Stimulated activated CD8-positive, alpha-beta memory T cell treated with anti-CD3 and anti-CD28 coated beads, Interleukin-4, amount 100 ng/mL, for 4 hours (primary cell): ENCODE data around the gene MDN1.
"Not testable (repeated sequence)": the region's sequence is repeated elsewhere in the genome, so short reads cannot be mapped to it uniquely, and the experiment has no call there.

ENCODE experiments used
- DNase-seq, 2 donors: peaks; one replicate each; pipeline ENCODE4 v3.0.0-alpha.2; 2020; ENCODE audit warnings: low read depth in 2 of 2, low spot score in 1 of 2

Gene MDN1

DNA sequence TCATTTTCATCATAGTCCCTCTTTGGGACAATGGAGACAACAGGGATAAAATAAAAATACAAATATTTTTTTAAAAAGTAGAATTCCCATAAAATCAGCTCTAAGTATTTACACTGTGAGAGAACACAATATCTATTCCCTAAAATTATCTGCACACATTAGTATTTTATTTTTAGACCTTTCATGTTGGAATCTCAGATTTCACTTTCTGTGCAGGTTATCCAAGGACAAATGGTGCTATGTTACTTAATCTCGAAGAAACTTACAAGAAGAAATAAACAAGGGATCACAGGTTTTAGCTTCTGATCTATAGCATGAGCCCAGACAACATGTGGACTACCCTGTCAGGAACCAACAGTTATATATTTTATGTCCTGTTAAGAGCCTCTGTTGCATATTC is 158.0 kb downstream of the MDN1 start:
- DNase-seq: no peak

DNA sequence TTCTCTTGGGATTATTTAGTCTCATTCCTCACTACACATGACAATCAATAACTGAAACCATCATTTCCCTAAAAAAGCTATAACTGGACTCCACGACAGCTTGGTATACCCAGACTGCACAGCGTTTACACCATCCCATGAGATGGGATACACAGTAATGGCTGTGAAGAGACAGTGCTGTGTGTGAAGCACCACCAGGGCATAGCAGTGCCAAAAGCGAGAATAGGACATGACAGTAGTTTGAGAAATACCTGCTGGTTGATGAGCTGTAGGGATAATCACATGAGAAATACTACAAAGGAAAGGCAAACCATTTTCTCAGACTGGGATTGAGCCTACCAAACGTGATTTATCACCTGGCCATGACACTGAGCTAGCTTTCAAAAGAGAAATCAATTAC is 158.6 kb downstream of the MDN1 start:
- no peak for DNase-seq

DNA sequence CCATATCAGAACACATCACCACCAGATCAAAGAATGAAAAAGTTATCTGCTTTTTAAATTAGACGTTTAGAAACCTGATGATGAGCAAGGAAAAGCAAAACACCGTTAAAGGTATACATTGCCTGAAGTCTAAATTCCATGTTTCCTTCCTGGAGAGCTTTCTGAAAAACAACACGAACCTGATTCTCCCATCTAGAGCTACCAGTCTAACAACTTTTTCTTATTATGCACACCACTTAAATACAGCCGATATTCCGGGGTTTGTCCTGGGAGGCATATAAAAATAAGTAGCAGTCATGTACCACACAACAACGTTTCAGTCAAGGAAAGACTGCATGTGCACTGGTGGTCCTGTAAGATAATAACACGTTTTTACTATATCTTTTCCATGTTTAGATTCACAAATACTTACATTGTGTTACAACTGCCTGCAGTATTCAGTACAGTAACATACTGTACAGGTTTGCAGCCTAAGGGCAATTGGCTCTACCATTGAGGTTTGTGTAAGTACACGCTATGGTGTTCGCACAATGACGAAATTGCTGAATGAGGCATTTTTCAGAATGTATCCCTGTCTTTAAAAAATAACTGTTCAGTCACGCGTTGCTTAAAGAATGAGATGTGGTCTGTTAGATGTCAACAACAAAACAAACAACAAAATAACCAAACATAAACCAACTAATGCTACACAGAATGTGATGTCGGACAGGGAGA is 162.0 kb downstream of the MDN1 start:
- DNase-seq: no peak

DNA sequence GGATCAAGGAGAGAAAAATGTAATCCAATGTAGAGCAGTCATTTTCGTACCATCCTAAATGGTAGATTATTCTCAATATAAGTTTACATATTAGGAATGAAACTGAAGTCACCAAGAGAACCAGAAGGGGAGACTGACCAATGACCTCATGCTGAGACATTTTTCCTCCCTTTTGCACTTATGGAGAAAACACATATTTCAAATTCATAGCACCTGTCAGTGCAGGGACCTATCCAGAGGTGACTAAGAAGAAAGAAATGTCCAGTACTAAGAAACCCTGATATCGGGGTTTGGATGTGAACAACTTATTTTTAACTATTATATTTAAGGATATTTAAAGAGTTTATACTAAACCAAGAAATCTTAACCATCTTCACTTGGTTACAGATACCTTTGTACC is 164.5 kb downstream of the MDN1 start:
- DNase-seq: no peak

DNA sequence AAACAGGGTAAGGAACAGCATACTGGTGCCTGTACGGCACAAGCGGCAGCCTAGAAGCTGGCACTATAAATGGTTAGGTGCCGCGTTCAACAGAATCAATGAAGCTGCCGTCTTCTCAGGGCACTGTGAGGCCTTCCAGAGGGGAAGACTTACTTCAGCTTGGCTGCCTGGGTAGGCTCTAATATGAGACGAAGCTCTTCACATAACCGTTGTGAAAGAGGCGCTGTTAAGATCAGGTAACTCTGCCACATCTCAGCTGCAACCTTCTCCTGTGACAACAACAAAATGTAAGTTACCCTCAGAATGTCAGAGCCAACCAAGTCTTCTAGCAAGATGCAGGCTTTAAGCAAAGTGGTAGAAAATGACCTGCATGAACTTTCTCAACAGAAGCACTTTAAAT is 169.0 kb downstream of the MDN1 start:
- DNase-seq: no peak

DNA sequence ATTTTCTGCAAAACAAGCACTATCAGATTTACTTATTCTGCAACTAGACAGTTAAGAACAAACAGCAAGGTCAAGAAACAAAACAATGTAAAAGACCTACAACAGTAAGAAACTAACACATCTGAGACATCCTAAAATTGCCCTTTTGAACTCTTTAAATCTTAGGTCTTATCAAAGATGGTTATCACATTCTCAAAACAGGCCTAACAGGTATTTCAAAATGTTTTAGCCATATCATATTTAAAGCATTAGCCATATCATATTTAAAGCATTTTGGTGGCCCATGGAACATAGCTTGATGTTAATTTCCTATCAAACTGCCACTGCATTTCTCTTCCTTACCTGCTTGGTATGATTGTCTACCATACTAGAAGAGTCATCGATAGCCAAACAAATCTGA is 169.9 kb downstream of the MDN1 start:
- DNase-seq: no peak

DNA sequence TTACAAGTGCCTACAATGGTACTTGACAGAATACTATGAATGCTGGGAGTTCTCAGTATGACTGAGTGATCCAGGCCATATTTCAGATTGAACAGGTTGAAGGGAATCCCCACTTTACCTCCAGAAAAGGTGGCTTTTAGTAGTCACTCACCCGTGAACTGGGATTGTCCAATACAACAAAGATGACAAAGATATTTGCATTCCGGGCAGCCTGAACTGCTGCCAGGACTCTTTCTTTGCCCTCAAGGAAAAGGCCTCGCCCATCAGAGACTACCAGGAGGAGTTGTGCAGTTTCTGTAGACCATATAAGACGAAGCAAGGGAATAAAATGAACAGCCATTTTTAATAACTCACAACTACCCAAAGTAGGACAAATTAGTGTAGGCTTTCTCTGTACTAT is 174.7 kb downstream of the MDN1 start:
- no peak for DNase-seq

DNA sequence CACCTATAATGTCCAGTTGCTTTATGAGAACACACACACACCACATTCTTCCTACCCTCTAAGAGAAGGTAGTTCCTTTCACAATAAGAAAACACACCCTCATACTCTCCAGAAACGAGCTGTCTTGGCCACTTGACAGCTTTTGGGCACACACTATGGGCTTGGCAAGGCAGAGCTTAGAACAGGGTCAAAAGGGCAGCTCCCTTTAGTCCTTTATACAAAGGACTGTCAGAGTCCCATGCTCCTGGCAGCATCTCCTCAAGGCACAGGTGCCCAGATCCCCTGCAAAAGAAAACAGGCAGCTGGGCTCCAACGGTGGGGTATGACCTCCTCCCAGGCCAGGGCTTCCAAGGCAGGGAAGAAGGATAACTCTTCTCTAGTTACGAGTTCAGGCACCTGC is 176.2 kb downstream of the MDN1 start:
- no peak for DNase-seq

DNA sequence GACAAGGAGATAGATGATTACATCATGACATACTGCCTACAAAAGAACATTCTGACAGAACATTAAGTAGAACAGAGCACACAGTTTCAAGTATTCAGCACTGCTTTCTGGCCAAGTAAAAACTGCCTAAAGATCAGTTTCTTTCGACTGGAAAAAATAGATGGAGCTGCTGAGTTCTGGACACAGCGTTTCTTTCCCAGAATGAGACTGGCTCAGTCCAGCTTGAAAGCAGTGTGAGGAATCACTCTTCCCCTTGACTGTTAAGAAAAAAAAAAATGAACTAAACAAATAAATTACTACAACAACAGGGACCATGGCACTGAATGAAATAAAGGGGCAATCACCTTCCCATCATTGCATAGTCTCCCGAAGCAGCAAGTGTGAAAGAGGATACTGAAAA is 176.6 kb downstream of the MDN1 start:
- DNase-seq: no peak

DNA sequence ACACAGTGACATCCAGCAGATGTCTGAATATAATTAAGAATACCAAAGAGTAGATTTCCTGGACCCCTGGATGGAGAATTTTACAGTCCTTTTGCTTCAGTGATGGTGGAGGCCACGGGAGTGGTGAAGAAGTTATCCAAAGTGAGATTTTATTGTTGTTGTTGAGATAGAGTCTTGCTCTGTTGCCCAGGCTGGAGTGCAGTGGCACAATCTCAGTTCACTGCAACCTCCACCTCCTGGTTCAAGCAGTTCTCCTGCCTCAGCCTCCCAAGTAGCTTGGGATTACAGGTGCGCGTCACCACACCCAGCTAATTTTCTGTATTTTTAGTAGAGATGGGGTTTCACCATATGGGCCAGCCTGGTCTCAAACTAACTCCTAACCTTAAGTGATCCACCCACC is 178.0 kb downstream of the MDN1 start:
- DNase-seq: not testable (repeated sequence)

DNA sequence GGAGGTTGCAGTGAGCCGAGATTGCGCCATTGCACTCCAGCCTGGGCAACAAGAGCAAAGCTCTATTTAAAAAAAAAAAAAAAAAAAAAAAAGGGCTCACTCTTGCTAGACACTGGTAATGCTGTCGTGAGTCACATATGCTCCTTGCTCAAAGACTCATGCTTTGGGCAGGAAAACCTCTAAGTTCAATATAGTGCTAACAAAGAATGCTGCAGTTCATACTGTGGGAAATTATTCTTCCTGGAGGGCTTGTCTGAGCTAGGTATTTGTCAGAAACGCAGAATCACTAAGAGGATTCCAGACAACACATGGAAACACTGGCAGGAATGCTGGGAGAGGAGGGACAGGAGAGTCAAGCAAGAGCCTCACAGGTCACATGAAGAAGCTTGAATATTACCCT is 178.8 kb downstream of the MDN1 start:
- no peak for DNase-seq

DNA sequence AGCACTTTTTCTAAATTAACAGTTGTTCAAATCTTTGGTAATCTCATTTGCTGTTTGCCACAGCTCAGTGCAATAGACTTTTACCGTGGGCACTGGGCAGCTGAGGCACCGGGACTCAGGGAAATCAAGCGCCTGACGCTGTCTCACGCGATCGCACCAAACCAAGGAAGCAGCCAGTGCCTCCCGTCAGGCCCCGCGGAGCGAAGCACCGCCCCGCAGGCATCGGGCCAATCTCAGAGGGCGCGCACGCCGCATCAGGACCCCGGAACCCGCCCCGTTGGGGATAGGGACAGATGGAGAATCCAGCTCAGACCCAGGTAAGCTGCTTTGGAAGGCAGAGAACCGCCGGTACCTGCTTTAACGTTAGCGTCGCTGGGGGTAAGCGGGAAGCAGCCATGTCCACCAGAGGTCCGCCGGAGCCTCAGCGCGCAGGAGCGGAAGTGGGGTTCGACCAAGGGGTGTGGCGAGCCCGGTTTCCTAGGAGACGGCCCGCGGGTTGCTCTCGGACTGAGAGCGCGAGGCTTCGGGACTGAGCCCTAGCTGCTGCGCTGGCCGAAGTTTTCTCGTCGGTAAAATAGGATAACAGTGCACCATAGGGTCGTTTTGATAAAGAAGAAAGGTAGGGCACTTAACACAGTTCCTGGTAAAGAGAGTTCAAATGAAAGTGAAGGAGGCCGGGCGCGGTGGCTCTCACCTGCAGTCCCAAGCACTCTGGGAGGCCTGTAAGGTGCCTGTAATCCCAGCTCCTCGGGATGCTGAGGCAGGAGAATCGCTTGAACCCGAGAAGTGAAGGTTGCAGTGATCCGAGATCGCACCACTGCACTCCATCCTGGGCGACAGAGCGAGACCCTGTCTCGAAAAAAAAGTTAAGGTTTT is 181.0 kb downstream of the MDN1 start, which contains the start of gene LYRM2:
Gene LYRM2 (minus strand): TSS at position 428 of the 876 bp plus-strand sequence. CDS start 31 bp downstream, at position 397.
- peak; percentile 76 to 81 for DNase-seq

DNA sequence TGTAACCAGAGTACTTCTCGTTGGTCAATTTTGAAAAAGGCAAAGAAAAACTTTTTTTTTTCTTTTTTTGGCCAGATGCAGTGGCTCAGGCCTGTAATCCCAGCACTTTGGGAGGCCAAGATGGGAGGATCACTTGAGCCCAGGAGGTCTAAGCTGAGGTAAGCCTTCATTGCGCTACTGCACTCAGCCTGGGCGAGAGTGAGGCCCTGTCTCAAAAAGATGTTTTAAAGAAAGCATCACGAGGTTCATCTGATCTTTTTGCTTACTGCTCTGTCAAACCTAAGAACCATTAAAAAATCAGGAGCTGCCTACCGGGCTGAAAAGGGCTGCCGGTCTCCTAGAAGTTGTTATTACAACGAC is 181.7 kb downstream of the MDN1 start:
- DNase-seq: no peak

DNA sequence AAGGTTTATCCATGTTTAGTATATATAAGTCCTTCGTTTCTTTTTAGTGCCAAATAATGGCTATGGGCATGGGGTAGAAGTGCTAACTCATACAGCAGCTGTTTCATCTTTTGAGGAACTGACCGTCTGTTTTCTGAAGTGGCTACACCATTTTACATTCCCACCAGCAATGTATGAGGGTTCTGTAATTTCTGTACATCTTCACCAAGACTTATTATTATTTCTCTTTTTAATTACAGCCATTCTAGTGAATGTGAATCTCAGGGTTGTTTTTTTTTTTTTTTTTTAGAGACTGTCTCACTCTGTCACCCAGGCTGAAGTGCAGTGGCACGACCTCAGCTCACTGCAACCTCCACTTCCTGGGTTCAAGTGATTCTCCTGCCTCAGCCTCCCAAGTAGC is 183.2 kb downstream of the MDN1 start:
- DNase-seq: not testable (repeated sequence)

DNA sequence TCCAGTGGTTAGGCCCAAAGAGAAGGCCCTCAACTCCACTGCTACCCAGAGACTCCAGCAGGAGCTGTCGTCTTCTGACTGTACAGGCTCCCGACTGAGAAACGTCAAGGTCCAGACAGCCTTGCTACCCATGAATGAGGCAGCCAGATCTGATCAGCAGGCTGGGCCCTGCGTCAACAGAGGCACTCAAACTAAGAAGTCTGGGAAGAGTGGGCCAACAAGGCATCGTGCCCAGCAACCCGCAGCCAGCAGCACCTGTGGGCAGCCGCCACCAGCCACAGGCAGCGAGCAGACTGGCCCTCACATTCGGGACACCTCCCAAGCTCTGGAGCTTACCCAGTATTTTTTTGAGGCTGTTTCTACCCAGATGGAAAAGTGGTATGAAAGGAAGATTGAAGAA is 189.1 kb downstream of the MDN1 start:
- no peak for DNase-seq

DNA sequence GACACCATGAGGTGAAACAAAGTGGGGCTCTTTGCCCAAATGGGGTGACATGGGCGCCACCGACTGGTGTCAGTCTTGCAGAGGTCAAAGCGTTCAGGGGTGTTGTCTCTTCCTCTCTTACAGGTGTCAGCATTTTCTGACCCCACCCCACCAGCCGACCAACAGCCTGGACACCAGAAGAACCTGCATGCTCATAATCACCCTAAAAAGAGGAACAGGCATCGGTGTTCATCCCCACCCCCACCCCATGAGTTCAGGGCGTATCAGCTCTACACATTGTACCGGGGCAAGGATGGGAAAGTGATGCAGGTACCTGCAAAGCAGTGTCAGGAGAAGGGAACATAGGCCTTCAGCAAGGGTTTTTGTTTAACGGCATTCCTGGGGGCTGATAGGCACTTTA is 195.8 kb downstream of the MDN1 start:
- DNase-seq: no peak

DNA sequence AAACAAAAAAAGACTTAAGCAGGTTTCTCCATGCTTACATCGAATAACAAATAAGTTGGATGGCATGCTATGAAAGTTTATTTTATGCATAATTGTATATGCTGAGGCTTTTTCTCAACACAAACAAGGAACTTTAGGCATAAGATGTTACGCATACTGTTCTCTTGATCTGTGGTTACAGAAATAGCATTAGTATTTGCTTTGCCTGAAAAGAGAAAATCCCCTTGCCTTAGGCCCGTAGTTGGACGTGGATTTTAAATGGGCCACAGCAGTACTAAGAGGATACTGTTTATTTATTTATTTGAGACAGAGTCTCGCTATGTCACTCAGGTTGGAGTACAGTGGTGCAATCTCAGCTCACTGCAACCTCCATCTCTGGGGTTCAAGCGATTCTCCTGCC is 200.0 kb downstream of the MDN1 start:
- no peak for DNase-seq

DNA sequence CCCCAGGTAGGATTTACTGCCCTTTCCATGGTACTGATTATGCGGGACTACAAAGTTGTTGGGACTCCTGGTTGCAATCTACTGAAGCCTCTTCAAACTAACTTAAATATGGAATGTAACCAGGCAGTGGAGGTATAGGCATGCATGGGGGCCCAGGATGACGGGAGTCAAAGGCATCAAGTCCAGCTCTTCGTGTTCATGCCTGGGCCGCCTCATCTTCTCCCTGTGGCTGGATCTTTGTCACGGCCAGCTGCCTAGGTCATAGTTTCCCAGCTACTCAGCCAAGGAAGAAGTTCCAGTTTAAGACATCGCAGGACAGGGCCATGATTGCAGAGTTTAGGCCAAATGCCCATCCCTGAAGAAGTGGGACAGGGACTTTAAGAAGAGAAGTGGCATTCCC is 201.6 kb downstream of the MDN1 start:
- DNase-seq: no peak

DNA sequence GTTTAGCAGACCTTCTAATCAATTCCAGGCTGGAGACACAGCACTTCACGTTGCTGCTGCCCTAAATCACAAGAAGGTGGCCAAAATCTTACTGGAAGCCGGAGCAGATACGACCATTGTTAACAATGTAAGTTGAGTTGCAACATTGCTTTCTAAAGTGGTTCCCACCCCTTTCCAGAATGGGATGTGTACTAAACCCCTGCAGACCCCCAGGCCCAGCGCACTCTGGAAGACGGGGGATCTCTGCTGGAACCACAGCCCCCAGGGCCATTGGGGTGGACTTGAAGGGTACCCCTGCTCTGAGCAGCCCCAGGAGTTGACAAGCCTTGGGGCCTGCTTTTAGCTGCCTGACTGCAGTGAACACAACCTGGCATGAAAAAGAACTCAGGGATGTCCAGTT is 203.1 kb downstream of the MDN1 start:
- DNase-seq: no peak

DNA sequence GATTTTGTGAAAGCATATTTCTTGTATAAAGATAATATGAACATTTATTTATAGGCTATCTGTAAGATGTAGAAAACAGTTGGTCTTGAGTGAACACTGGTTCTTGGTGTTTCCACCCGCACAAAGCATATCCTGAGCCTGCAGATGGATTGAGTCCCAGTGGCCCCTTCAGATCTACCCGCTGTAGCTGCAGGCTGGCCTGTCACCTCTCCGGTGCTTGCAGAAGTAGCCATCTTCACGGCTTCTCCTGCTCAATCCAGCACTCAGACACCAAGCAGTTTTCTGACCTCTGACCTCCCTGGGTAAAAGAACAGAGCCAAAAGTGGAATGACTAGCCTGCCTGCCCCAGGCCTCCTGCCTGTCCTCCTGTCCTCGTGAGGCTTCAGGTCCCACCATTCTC is 203.7 kb downstream of the MDN1 start:
- DNase-seq: no peak

DNA sequence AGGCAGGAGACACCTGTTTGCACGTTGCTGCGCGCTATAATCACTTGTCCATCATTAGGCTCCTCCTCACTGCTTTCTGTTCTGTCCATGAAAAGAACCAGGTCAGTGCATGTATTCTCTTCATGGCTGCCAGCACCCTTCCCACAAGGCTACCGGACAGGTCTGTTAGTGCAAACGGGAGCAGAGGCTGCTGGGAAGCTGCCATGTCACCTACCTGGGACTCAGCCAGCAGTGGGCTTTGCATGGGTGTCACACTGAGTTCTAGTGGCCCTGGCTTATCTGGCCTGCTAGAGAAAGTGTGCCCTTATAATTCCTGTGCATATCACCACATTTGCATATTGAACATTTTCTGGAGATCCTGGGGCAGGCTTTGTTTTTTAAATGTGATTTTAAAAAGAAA is 205.8 kb downstream of the MDN1 start:
- no peak for DNase-seq

DNA sequence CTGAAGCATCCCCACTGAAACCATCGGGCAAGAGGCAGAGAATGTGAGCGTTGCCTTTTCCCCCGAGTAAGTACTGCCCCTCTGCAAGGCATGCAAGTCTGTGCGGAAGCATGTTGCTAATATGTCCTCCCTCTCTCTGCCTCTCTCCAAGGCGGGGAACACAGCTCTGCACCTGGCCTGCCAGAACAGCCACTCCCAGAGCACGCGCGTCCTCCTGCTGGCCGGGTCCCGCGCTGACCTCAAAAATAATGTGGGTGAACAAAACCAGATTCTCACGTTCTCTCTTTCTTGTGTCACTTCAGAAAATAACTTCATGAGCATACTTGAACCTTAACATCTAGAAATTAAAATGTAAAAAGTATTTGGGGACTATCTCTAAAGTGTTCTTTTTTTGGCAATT is 207.5 kb downstream of the MDN1 start:
- no peak for DNase-seq

DNA sequence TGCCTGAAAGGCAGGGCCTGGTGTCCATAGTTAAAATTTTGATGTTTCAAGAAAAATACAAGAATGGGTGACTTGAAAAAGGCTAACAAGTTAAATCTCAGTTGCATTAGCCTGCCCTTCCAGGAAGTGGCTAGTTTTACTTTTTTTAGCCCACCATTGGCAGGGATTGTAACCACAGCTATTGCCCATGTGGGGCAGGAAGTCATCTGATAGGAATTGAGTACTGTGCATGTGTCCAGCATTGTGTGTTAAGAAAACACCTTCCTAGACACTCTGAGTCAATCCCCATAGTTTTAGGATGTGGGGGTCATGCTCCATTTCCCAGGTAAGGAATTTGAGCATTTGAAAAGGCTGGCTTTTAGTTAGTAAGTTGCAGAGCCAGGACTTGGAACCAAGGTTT is 207.9 kb downstream of the MDN1 start:
- no peak for DNase-seq
